Nephron (organoid): ENCODE data around the gene TTC27.
A peak's percentile ranks its signal among the peaks of the same experiment; 100 is the strongest.

Experiments
- H3K27ac Mint-ChIP-seq, 3 experiments: 2 replicates each; pipeline ENCODE4 v1.8.0; 2020; ENCODE audit warnings: mixed read lengths in 3 of 3, mild to moderate bottlenecking in 2 of 3, moderate library complexity in 1 of 3
- H3K27me3 Mint-ChIP-seq: 2 replicates; pipeline ENCODE4 v1.8.0; 2021; ENCODE audit warnings: low read depth, mild to moderate bottlenecking, moderate library complexity, mixed read lengths
- H3K36me3 Mint-ChIP-seq: 2 replicates; pipeline ENCODE4 v1.8.0; 2020; ENCODE audit warnings: low read depth, mixed read lengths
- H3K4me1 Mint-ChIP-seq: 2 replicates; pipeline ENCODE4 v1.8.0; 2020; ENCODE audit warnings: mixed read lengths
- H3K4me3 Mint-ChIP-seq, 3 experiments: 2 replicates each; pipeline ENCODE4 v1.8.0; 2020; ENCODE audit warnings: mild to moderate bottlenecking in 3 of 3, mixed read lengths in 3 of 3, moderate library complexity in 2 of 3
- H3K9me3 Mint-ChIP-seq: 2 replicates; pipeline ENCODE4 v1.8.0; 2020; ENCODE audit warnings: mixed read lengths
- TF ChIP-seq, protein P1 (sequence below), 3 experiments: fragments of 200-600 bp; sonication (generic); IDR thresholded peaks; one replicate each; pipeline ENCODE4 v1.5.0; 2021; ENCODE audit warnings: antibody characterized with exemption in 3 of 3; ENCODE audit not compliant: unreplicated experiment in 3 of 3

The TTC27 gene

GRCh38 chr2:32715391-32715841, 87.6 kb downstream of the TTC27 start:
- Mint-ChIP-seq H3K4me3 (no peak overlapping the region), H3K9me3 (no peaks in the 10 kb centered on the region), H3K4me1 (peaks cover 48% of the 10 kb centered on the region), H3K27ac (peak overlapping the region; percentile 16 to 54 (median 48)), H3K27me3 (no peaks in the 10 kb centered on the region), H3K36me3 (peaks cover 22% of the 10 kb centered on the region)
- TF ChIP-seq, protein P1, sequence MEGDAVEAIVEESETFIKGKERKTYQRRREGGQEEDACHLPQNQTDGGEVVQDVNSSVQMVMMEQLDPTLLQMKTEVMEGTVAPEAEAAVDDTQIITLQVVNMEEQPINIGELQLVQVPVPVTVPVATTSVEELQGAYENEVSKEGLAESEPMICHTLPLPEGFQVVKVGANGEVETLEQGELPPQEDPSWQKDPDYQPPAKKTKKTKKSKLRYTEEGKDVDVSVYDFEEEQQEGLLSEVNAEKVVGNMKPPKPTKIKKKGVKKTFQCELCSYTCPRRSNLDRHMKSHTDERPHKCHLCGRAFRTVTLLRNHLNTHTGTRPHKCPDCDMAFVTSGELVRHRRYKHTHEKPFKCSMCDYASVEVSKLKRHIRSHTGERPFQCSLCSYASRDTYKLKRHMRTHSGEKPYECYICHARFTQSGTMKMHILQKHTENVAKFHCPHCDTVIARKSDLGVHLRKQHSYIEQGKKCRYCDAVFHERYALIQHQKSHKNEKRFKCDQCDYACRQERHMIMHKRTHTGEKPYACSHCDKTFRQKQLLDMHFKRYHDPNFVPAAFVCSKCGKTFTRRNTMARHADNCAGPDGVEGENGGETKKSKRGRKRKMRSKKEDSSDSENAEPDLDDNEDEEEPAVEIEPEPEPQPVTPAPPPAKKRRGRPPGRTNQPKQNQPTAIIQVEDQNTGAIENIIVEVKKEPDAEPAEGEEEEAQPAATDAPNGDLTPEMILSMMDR (IDR thresholded peaks at IDR 0.05; ENCODE audit: unreplicated experiment in 3 of 3): no peak

- H3K4me3 Mint-ChIP-seq: no peak overlapping the region
- TF ChIP-seq, protein P1 (IDR thresholded peaks at IDR 0.05; ENCODE audit: unreplicated experiment in 3 of 3): no peak
- H3K9me3 Mint-ChIP-seq: no peaks in the 10 kb centered on the region
- peaks cover 47% of the 10 kb centered on the region for H3K4me1 Mint-ChIP-seq
- no peaks in the 10 kb centered on the region for H3K27me3 Mint-ChIP-seq
- peak overlapping the region in 2 of 3 experiments; percentile 54 to 64 for H3K27ac Mint-ChIP-seq
- peaks cover 22% of the 10 kb centered on the region for H3K36me3 Mint-ChIP-seq
These were observed 88.1 kb downstream of the TTC27 start for GRCh38 chr2:32715981-32716380.

DNA sequence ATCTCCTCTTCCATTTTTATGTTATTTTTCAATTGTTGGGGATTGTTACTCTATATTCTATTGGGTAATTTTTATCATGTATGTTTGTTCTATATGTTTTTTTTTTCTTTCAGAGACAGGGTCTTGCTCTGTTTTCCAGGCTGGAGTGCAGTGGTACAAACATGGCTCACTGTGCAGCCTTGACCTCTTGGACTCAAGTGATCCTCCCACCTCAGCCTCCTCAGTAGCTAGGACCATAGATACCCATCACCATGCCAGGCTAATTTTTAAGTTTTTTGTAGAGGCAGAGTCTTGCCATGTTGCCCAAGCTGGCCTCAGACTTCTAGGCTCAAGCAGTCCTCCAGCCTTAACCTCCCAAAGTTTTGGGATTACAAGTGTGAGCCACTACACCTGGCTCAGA, 88.7 kb downstream of the TTC27 start:
- Mint-ChIP-seq H3K4me3 (no peak overlapping the region), H3K27me3 (no peaks in the 10 kb centered on the region)
- TF ChIP-seq, protein P1 (IDR thresholded peaks at IDR 0.05; ENCODE audit: unreplicated experiment in 3 of 3): no peak

GRCh38 chr2:32718752-32719151, 90.9 kb downstream of the TTC27 start:
- H3K27me3 Mint-ChIP-seq: no peaks in the 10 kb centered on the region
- TF ChIP-seq, protein P1 (IDR thresholded peaks at IDR 0.05; ENCODE audit: unreplicated experiment in 3 of 3): no peak
- no peak overlapping the region for H3K27ac Mint-ChIP-seq
- H3K4me1 Mint-ChIP-seq: peaks cover 30% of the 10 kb centered on the region
- no peak overlapping the region for H3K4me3 Mint-ChIP-seq
- H3K36me3 Mint-ChIP-seq: peaks cover 23% of the 10 kb centered on the region
- H3K9me3 Mint-ChIP-seq: no peaks in the 10 kb centered on the region

More for the DNA sequence above, 88.7 kb downstream of the TTC27 start:
- Mint-ChIP-seq H3K4me1 (peaks cover 42% of the 10 kb centered on the region), H3K36me3 (peaks cover 22% of the 10 kb centered on the region), H3K27ac (no peak overlapping the region), H3K9me3 (no peaks in the 10 kb centered on the region)

GRCh38 chr2:32719430-32719829, 91.6 kb downstream of the TTC27 start:
- H3K9me3 Mint-ChIP-seq: no peaks in the 10 kb centered on the region
- H3K4me3 Mint-ChIP-seq: no peak overlapping the region
- no peaks in the 10 kb centered on the region for H3K27me3 Mint-ChIP-seq
- TF ChIP-seq, protein P1 (IDR thresholded peaks at IDR 0.05; ENCODE audit: unreplicated experiment in 3 of 3): no peak
- H3K4me1 Mint-ChIP-seq: peaks cover 30% of the 10 kb centered on the region
- no peak overlapping the region for H3K27ac Mint-ChIP-seq
- H3K36me3 Mint-ChIP-seq: peaks cover 21% of the 10 kb centered on the region

- H3K27ac Mint-ChIP-seq: no peak overlapping the region
- H3K27me3 Mint-ChIP-seq: no peaks in the 10 kb centered on the region
- H3K4me3 Mint-ChIP-seq: no peak overlapping the region
These were observed 92.3 kb downstream of the TTC27 start for GRCh38 chr2:32719933-32720716.

More at GRCh38 chr2:32719933-32720716, 92.3 kb downstream of the TTC27 start:
- TF ChIP-seq, protein P1 (IDR thresholded peaks at IDR 0.05; ENCODE audit: unreplicated experiment in 3 of 3): no peak
- peaks cover 3% of the 10 kb centered on the region for H3K9me3 Mint-ChIP-seq
- H3K4me1 Mint-ChIP-seq: peaks cover 26% of the 10 kb centered on the region
- peaks cover 21% of the 10 kb centered on the region for H3K36me3 Mint-ChIP-seq
